ENCODE results near the gene ETV4. TPM values are rescaled to one million over a fixed set of nuclear protein-coding genes. Genes with fewer than 3 reads are reported as not detected.

ETV4 gene
- total RNA-seq, 2 donors from 2014 or later: 51.1 to 83.0 TPM

GRCh38 chr17:43577664-43578403 is 31.7 kb upstream of the ETV4 start:
- 59 to 71% methylated on average over 10 to 14 of the region's 14 CpGs for WGBS, 2 experiments (ENCODE audit: insufficient coverage in 1 of 2, insufficient read length in 1 of 2)
- peaks cover 28% of the 10 kb centered on the region for H3K4me1 ChIP-seq (ENCODE audit: control insufficient read depth, insufficient read depth, low read length)
- Mint-ChIP-seq H3K27me3 (ENCODE audit: insufficient read depth) (peaks cover 8% of the 10 kb centered on the region), H3K4me1 (peaks cover 58% of the 10 kb centered on the region), H3K27ac (peak overlapping the region; percentile 21), H3K36me3 (ENCODE audit: low read depth) (no peaks in the 10 kb centered on the region), H3K9me3 (no peaks in the 10 kb centered on the region), H3K4me3 (no peak overlapping the region)
- no peaks in the 10 kb centered on the region for H3K36me3 ChIP-seq (ENCODE audit: control insufficient read depth, insufficient read depth, low read length)
- no peak overlapping the region for H3K9ac ChIP-seq (ENCODE audit: extremely low read depth, low read length, poor library complexity, severe bottlenecking)
- H3K27me3 ChIP-seq (ENCODE audit: control insufficient read depth, insufficient read depth, low read length, poor library complexity, severe bottlenecking): peaks cover 21% of the 10 kb centered on the region
- no peaks in the 10 kb centered on the region for H3K9me3 ChIP-seq (ENCODE audit: control insufficient read depth, low read length)
- DNase-seq: no peak
- H3K4me3 ChIP-seq (ENCODE audit: low read length): no peak overlapping the region
- TF ChIP-seq CTCF (conservative IDR thresholded peaks at IDR 0.05): no peak
- H3K27ac ChIP-seq (ENCODE audit: low read depth, low read length): no peak overlapping the region

DNA sequence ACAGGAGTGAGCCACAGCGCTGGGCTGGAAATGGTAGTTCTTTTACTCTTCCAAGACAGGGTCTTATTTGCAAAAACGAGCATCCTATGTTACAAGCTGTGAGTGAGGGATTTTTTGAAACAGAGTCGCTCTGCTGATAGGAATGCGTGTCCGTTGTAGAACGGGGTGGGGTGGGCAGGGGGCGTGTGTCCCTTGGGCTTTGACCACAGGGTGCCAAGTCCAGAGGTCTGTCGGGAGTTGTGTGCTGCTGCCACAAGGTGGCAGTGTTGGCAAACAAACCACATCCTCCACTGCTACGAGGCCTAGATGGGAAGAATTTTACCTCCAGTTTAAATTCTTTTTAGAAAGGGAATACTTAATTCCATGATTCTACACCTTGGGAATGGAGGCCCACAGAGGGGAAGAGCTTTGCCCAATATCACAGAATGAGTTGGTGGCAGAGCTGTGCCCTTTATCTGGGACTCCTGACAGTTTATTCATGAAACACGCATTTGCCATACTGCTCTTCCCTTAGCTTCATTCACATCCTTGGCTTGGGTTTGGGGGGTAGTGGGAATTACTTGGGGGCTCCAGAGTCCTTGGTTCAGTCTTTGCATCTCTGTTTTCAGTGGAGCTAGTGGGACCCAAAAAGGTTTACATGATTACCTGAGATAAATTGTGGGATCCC is 30.6 kb upstream of the ETV4 start:
- Mint-ChIP-seq H3K27me3 (ENCODE audit: insufficient read depth) (peaks cover 8% of the 10 kb centered on the region), H3K4me1 (peaks cover 58% of the 10 kb centered on the region), H3K9me3 (no peaks in the 10 kb centered on the region), H3K36me3 (ENCODE audit: low read depth) (no peaks in the 10 kb centered on the region), H3K27ac (no peak overlapping the region), H3K4me3 (peak overlapping the region; percentile 29)
- WGBS, 2 experiments (ENCODE audit: insufficient coverage in 1 of 2, insufficient read length in 1 of 2): 8 to 17% methylated on average over 8 to 10 of the region's 10 CpGs
- Histone ChIP-seq H3K4me3 (ENCODE audit: low read length) (peak overlapping the region; percentile 50), H3K36me3 (ENCODE audit: control insufficient read depth, insufficient read depth, low read length) (no peaks in the 10 kb centered on the region), H3K9me3 (ENCODE audit: control insufficient read depth, low read length) (no peaks in the 10 kb centered on the region), H3K27me3 (ENCODE audit: control insufficient read depth, insufficient read depth, low read length, poor library complexity, severe bottlenecking) (peaks cover 21% of the 10 kb centered on the region), H3K27ac (ENCODE audit: low read depth, low read length) (no peak overlapping the region), H3K4me1 (ENCODE audit: control insufficient read depth, insufficient read depth, low read length) (peaks cover 28% of the 10 kb centered on the region), H3K9ac (ENCODE audit: extremely low read depth, low read length, poor library complexity, severe bottlenecking) (no peak overlapping the region)
- TF ChIP-seq CTCF (conservative IDR thresholded peaks at IDR 0.05): peak; percentile 98
- peak; percentile 98 for DNase-seq

- no peak overlapping the region for H3K9ac ChIP-seq (ENCODE audit: extremely low read depth, low read length, poor library complexity, severe bottlenecking)
- H3K36me3 ChIP-seq (ENCODE audit: control insufficient read depth, insufficient read depth, low read length): no peaks in the 10 kb centered on the region
- no peak for TF ChIP-seq CTCF (conservative IDR thresholded peaks at IDR 0.05)
- peaks cover 8% of the 10 kb centered on the region for H3K27me3 Mint-ChIP-seq (ENCODE audit: insufficient read depth)
- 58 to 90% methylated on average over 2 to 5 of the region's 5 CpGs for WGBS, 2 experiments (ENCODE audit: insufficient coverage in 1 of 2, insufficient read length in 1 of 2)
- H3K4me3 ChIP-seq (ENCODE audit: low read length): no peak overlapping the region
- H3K27ac ChIP-seq (ENCODE audit: low read depth, low read length): no peak overlapping the region
- H3K36me3 Mint-ChIP-seq (ENCODE audit: low read depth): no peaks in the 10 kb centered on the region
- H3K4me1 Mint-ChIP-seq: peaks cover 54% of the 10 kb centered on the region
- H3K9me3 Mint-ChIP-seq: no peaks in the 10 kb centered on the region
- H3K27me3 ChIP-seq (ENCODE audit: control insufficient read depth, insufficient read depth, low read length, poor library complexity, severe bottlenecking): peaks cover 21% of the 10 kb centered on the region
- no peak overlapping the region for H3K27ac Mint-ChIP-seq
- no peak for DNase-seq
- H3K4me3 Mint-ChIP-seq: no peak overlapping the region
- no peaks in the 10 kb centered on the region for H3K9me3 ChIP-seq (ENCODE audit: control insufficient read depth, low read length)
- H3K4me1 ChIP-seq (ENCODE audit: control insufficient read depth, insufficient read depth, low read length): peaks cover 28% of the 10 kb centered on the region
These were observed 28.9 kb upstream of the ETV4 start for GRCh38 chr17:43574896-43575525.
